Measurements from ENCODE around the gene MCM5.

DNA sequence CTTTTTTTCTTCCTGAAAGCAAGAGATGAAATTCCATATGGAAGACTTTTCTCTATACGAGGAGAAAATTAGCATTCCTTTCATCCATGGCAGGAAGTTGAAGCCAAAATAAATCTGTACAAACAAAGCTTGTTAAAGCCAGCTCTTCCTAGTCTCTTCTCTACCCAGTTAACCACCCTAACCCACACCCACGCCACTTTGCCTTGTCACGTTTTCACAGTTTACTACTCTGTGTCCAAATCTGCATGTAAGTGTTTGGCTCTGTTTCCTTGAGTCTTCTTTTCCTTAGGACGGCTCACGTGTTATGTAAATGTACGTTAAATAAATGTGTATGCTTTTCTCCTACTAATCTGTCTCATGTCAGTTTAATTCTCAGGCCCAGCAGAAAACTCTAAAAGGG is 26.2 kb upstream of the MCM5 start:
- TF ChIP-seq CTCF (IDR thresholded peaks at IDR 0.05), result no peak
- no peak for TF ChIP-seq EP300 (IDR thresholded peaks at IDR 0.05; ENCODE audit: low read depth)
- no peak for TF ChIP-seq POLR2AphosphoS5 (IDR thresholded peaks at IDR 0.05)

All from transverse colon (tissue), 4 donors.